Measurements from ENCODE around the gene DAW1.
"Not testable (repeated sequence)": the region's sequence is repeated elsewhere in the genome, so short reads cannot be mapped to it uniquely, and the experiment has no call there.

DAW1 gene

GRCh38 chr2:227906991-227907390, 35.6 kb downstream of the DAW1 start:
- in situ Hi-C loops (cut with HindIII; ENCODE audit: low sequenced_read_pairs) = no loop called here

- in situ Hi-C loops (cut with HindIII; ENCODE audit: low sequenced_read_pairs) = no loop called here
Measured at GRCh38 chr2:227908266-227909054, 37.0 kb downstream of the DAW1 start.

DNA sequence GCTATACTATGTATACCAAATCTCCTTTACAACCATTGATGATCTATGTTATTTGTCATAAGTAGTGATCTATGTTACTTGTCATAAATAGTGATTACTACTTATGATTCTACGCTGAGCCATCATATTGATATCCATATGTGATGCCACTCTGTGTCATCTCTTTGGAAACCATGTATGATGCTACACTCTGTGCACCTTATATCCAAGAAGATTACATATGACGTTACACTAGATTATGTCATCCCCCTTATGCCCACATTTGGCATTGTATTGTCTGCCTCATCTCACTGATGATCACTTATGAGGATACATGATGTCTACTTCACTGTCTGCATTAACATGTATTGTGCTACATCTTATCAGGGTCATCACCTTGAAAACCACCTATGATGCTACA, 42.9 kb downstream of the DAW1 start:
- in situ Hi-C loops (cut with HindIII; ENCODE audit: low sequenced_read_pairs) = no loop called here

DNA sequence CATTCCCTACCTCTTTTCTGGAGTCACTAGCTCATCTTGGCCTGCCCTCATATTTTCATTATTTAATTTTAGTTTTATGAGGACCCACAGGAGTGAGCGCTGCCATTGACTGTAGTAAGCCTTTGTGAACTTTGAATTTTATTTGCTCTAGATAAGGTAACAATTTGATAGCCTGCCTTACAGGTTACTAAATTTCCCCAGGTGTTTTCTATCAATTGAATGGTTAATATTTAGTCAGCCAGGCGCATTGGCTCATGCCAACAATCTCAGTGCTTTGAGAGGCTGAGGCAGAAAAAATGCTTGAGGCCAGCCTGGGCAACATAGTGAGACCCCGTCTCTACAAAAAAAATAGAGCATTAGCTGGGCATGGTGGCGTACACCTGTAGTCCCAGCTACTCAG, 50.2 kb downstream of the DAW1 start:
- in situ Hi-C loops (cut with HindIII; ENCODE audit: low sequenced_read_pairs) = no loop called here

DNA sequence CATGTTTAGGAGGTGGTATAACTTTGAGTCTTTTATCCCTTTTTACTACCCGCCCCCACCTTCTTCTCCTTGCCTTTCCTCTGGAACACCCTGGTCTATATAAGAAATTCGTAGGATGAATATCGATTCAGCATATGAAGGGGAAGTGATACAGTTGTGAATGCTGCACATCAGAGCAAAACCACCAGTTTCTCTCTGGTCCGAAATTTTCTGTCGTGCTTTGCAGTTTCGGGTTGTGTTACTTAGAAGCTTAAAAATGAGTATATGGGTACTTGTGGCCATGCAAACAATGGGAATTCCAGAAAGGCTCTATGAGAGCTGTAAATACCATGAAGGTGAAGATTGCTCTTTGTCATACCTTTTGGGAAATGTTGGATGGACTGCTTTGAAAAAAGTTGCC, 60.6 kb downstream of the DAW1 start:
- in situ Hi-C loops (cut with HindIII; ENCODE audit: low sequenced_read_pairs) = no loop called here

DNA sequence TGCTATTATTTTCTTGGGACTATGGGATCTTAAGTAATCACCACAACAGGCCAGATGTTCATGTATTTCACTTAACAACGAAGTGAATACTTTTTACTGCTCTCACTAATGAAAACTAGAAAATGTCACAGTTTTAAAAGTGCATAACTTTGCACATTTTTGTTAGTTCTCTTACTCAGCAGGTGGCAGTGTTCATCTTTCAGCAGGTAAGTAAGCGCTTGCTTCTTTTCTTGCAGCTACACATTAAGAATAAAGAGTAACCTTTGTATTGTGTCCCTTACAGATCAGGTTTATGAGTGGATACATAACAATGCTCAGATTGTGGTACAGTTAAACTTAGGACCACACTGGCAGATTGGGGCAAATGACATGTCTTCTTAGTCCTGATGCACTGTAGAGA, 61.0 kb downstream of the DAW1 start:
- in situ Hi-C loops (cut with HindIII; ENCODE audit: low sequenced_read_pairs) = no loop called here

- in situ Hi-C loops (cut with HindIII; ENCODE audit: low sequenced_read_pairs) = no loop called here
Measured at GRCh38 chr2:227933884-227934283, 62.5 kb downstream of the DAW1 start.

- in situ Hi-C loops (cut with HindIII; ENCODE audit: low sequenced_read_pairs) = not testable (repeated sequence)
Measured at GRCh38 chr2:227936249-227936648, 64.8 kb downstream of the DAW1 start.

DNA sequence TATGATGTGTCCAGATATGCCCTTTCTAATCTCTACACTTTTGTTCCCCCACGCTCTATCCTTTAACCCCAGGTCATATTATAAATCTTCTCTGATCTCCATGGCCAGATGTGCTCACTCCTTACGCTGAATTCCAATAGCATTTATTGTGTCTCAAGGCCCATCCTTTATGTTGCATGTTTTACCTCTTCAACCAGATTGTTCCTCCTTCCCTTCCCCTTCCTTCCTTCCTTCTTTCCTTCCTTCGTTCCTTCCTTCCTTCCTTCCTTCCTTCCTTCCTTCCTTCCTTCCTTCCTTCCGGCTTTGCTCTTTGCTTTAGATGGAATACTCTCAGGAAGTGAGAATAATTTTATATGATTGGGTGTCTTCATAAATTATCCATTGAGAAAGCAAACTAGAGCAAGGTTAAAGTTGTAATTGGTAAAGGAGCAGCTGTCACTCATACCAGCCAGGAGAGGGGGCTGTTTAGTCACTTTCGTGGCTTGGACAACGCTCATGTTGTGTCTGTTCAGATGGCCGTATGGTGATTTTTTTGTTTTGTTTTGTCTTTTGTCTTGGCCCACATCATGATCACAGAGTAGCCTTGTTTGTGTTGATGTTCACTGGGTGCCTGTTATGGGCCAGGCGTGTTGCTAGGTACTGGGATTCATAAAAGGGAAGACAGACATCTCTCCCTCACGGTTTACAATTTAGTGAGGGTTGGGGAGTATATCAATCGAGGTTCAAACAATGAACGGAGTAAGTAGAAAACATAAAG, 68.0 kb downstream of the DAW1 start:
- in situ Hi-C loops (cut with HindIII; ENCODE audit: low sequenced_read_pairs) = no loop called here

DNA sequence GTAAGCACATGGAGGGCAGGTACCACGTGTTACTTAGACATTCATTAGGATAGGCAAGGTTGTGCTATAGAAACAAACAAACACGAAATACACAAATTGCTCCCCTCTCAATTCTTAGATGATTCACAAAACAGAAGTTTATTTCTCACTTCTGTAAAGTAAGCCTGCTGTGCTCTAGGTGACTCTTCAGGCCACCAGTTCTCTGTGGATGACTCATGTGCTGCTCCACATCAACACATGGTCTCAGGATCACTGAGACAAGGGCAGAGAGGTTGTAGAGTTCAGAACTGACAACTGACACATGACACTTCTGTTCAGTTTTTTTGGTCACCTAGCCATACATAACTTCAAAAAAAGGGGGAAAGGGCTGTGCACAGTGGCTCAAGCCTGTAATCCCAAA, 70.6 kb downstream of the DAW1 start:
- in situ Hi-C loops (cut with HindIII; ENCODE audit: low sequenced_read_pairs) = no loop called here

DNA sequence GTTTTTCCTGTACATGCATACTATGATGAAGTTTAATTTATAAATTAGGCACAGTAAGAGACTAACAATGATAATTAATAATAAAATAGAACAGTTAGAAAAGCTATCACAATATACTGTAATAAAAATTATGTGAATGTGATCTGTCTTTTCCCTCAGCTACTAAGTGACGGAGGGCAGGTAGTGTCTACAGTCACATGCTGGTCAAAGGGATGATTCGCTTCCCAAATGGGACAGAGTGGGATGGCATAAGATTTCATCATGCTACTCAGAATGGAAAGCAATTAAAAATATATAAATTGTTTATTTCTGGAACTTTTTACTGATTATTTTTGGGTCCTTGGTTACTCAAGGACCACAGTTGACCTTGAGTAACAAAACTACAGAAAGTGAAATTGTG, 71.5 kb downstream of the DAW1 start:
- in situ Hi-C loops (cut with HindIII; ENCODE audit: low sequenced_read_pairs) = no loop called here

DNA sequence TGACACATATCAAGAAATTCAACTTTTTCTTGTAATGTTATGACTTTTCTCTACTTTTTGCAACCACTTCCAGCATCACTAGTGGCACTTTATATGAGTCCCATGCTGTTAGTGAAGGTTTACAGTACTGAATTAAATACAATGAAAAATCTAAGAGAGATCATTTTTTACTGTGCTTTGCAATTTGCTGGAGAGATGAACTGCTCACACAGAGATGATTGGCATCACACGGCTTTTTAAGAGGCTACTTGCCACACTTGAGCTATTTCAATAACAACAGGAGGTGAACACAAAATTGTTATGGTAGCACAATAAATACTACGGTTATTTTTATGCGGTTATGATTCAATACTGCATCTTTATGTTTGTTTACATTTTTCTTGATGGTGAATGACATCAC, 88.9 kb downstream of the DAW1 start:
- in situ Hi-C loops (cut with HindIII; ENCODE audit: low sequenced_read_pairs) = no loop called here

GRCh38 chr2:227971619-227972230, 100.3 kb downstream of the DAW1 start:
- in situ Hi-C loops (cut with HindIII; ENCODE audit: low sequenced_read_pairs) = no loop called here

DNA sequence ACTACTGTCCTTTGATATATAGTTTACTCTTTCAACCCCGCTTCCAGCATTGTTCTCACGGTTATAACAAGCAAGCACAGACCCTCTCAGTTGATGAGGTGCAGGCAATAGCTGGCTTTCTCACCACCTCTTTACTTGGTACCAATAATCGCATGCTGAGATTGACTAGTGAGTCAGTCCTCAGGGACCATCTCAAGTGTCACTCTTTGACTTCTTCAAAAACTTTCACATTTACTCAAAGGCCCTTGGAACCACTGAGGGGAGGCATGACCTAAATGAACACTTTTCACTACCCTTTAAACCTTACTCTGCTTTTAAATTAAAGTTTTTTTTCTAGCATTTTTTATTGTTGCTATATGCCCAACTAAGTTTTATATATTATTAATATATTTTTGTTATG, 101.8 kb downstream of the DAW1 start:
- in situ Hi-C loops (cut with HindIII; ENCODE audit: low sequenced_read_pairs) = no loop called here

All from DLD1 (cell line).